Measurements from ENCODE around the gene GPC1.

DNA sequence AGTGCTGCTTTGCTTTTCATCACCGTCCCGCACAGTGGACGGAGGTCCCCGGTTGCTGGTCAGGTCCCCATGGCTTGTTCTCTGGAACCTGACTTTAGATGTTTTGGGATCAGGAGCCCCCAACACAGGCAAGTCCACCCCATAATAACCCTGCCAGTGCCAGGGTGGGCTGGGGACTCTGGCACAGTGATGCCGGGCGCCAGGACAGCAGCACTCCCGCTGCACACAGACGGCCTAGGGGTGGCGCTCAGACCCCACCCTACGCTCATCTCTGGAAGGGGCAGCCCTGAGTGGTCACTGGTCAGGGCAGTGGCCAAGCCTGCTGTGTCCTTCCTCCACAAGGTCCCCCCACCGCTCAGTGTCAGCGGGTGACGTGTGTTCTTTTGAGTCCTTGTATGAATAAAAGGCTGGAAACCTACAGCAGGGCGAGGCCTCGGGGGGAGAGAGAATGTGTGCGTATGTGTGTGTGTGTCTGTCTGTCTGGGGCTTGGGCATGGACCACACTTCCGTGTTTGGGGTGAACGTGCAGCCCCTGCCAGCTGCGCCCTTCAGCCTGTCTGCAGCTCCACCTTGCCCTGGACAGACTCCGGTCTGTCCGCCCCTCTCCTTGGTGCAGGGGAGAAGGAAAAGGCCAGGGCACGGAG lies 32.3 kb downstream of the GPC1 start:
- TF ChIP-seq ARNTL (CRISPR knock-in tag; IDR thresholded peaks at IDR 0.05; ENCODE audit: borderline replicate concordance, low read depth) (no peak), PATZ1 (CRISPR knock-in tag; IDR thresholded peaks at IDR 0.05; ENCODE audit: borderline replicate concordance) (no peak), ZNF565 (CRISPR knock-in tag; conservative IDR thresholded peaks at IDR 0.05; ENCODE audit: low read depth) (no peak), SNAI2 (CRISPR knock-in tag; IDR thresholded peaks at IDR 0.05) (no peak), RARB (CRISPR knock-in tag; IDR thresholded peaks at IDR 0.05) (no peak), ESRRG (CRISPR knock-in tag; IDR thresholded peaks at IDR 0.05) (no peak), ZFP3 (CRISPR knock-in tag; IDR thresholded peaks at IDR 0.05) (no peak), ZNF8 (CRISPR knock-in tag; IDR thresholded peaks at IDR 0.05) (no peak), BACH2 (CRISPR knock-in tag; IDR thresholded peaks at IDR 0.05; ENCODE audit: borderline replicate concordance) (no peak)
- TF ChIP-seq, protein P1, sequence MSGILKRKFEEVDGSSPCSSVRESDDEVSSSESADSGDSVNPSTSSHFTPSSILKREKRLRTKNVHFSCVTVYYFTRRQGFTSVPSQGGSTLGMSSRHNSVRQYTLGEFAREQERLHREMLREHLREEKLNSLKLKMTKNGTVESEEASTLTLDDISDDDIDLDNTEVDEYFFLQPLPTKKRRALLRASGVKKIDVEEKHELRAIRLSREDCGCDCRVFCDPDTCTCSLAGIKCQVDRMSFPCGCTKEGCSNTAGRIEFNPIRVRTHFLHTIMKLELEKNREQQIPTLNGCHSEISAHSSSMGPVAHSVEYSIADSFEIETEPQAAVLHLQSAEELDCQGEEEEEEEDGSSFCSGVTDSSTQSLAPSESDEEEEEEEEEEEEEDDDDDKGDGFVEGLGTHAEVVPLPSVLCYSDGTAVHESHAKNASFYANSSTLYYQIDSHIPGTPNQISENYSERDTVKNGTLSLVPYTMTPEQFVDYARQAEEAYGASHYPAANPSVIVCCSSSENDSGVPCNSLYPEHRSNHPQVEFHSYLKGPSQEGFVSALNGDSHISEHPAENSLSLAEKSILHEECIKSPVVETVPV (CRISPR knock-in tag; IDR thresholded peaks at IDR 0.05), result no peak
- TF ChIP-seq, protein P2, sequence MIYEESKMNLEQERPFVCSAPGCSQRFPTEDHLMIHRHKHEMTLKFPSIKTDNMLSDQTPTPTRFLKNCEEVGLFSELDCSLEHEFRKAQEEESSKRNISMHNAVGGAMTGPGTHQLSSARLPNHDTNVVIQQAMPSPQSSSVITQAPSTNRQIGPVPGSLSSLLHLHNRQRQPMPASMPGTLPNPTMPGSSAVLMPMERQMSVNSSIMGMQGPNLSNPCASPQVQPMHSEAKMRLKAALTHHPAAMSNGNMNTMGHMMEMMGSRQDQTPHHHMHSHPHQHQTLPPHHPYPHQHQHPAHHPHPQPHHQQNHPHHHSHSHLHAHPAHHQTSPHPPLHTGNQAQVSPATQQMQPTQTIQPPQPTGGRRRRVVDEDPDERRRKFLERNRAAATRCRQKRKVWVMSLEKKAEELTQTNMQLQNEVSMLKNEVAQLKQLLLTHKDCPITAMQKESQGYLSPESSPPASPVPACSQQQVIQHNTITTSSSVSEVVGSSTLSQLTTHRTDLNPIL (CRISPR knock-in tag; IDR thresholded peaks at IDR 0.05; ENCODE audit: low read depth), result no peak
